ENCODE results near the gene LYZL4.

GRCh38 chr3:42381551-42382082, 28.8 kb downstream of the LYZL4 start:
- TF ChIP-seq CTCF (IDR thresholded peaks at IDR 0.05; ENCODE audit: insufficient read depth, low read length, poor library complexity, severe bottlenecking): no peak
- no peak for TF ChIP-seq EZH2phosphoT487 (conservative IDR thresholded peaks at IDR 0.05; ENCODE audit: low read length)

All from SU-DHL-6 (cell line).